AG04450 (cell line): Measurements from ENCODE around the gene RICTOR. TPM values are rescaled to one million over a fixed set of nuclear protein-coding genes. Genes with fewer than 3 reads are reported as not detected.

Source experiments
- CTCF ChIA-PET: fragments of 300-600, 350-600 bp; formaldehyde crosslinking; extraction: SDS; loops from one replicate; lab custom pipeline; 2022; ENCODE audit warnings: antibody characterized with exemption, inconsistent platforms; lab: Charles Lee
- POLR2A ChIA-PET: fragments of 350-600 bp; formaldehyde crosslinking; extraction: SDS; loops from one replicate; lab custom pipeline; 2021; ENCODE audit warnings: antibody characterized with exemption, inconsistent platforms; lab: Yijun Ruan, JAX
- DNase-seq: peaks from one replicate; pipeline ENCODE4 v3.0.0-alpha.2; 2011; ENCODE audit warnings: low read depth, low spot score
- H3K27ac ChIP-seq: one replicate; pipeline ENCODE4 v1.5.1; 2012; ENCODE audit warnings: low read depth, low read length, control low read depth
- H3K27me3 ChIP-seq: one replicate; pipeline ENCODE4 v1.6.0; 2012; ENCODE audit warnings: low read length; ENCODE audit not compliant: control insufficient read depth, insufficient read depth
- H3K4me3 ChIP-seq: 2 replicates; pipeline ENCODE4 v1.5.1; 2011; ENCODE audit warnings: mild to moderate bottlenecking, low read depth, low read length, control low read depth
- H3K9me3 ChIP-seq: 2 replicates; pipeline ENCODE4 v1.5.1; 2012; ENCODE audit warnings: low read length; ENCODE audit not compliant: control insufficient read depth, insufficient read depth
- CTCF ChIP-seq: IDR thresholded peaks from 2 replicates; pipeline ENCODE4 v1.5.1; 2011; ENCODE audit warnings: low read depth, low read length, control low read depth, inconsistent platforms
- polyA plus RNA-seq: library from polyadenylated mRNA; depleted of rRNA; stranded (reverse); fragments of >200 nt; gene quantifications from 2 replicates; pipeline ENCODE4 v1.2.3, GENCODE V29; 2011

The RICTOR gene
- polyA plus RNA-seq, 1 experiment: 15.6 TPM

DNA sequence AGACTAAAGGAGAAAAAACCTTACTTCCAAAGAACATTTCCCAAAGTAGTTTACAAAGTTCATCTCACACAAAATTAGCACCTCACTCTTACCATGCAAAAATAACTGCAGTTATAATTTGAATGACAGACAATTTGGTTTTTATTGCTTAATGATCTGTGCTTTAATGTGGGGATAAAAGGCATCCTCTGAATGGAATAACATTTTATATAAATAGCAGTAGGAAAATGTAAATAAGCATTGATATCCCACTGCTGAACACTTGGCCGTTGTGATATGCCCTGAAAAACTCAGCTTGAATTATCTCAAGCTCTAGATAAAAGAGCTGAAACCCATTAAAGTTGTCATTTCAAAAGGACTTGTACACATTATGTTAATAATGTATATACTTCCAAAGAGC, 135.2 kb downstream of the RICTOR start:
- ChIA-PET POLR2A (no interaction called here), CTCF (interaction anchor here (0.8 to 1.0 kb wide), 3 partner anchors 10 to 497 kb away, joined by 3 read pairs; no protein-coding TSS in a partner anchor)
- Histone ChIP-seq H3K27me3 (no peaks in the 10 kb centered on the region), H3K9me3 (no peaks in the 10 kb centered on the region), H3K27ac (no peak overlapping the region), H3K4me3 (no peak overlapping the region)
- no peak for TF ChIP-seq CTCF
- DNase-seq: no peak

DNA sequence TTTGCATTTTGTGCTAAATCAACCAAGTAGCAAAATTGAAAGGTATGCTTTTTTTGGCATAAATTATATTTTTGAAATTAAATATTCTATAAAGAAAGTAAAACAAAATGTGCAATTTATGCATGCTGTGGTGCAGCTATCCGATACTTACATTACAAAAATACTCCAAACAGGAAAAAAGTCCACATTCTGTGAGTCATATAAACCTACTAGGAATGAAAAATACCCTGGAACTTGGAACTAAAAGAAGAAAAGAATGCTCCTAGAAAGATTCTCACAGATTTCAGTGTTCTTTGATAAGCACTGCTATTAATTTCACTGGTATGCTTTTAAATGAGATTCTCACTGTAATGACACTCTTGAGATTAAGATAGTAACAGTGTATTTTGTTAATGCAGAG, 135.8 kb downstream of the RICTOR start:
- Histone ChIP-seq H3K4me3 (no peak overlapping the region), H3K9me3 (no peaks in the 10 kb centered on the region), H3K27ac (no peak overlapping the region), H3K27me3 (no peaks in the 10 kb centered on the region)
- TF ChIP-seq CTCF: no peak
- ChIA-PET POLR2A (no interaction called here), CTCF (interaction anchor here (0.8 to 1.0 kb wide), 4 partner anchors 10 to 555 kb away, joined by 3 to 5 read pairs (median 3); no protein-coding TSS in a partner anchor)
- DNase-seq: peak; percentile 4

- ChIA-PET CTCF (no interaction called here), POLR2A (no interaction called here)
- Histone ChIP-seq H3K4me3 (no peak overlapping the region), H3K27ac (no peak overlapping the region), H3K9me3 (no peaks in the 10 kb centered on the region), H3K27me3 (no peaks in the 10 kb centered on the region)
- TF ChIP-seq CTCF: no peak
- no peak for DNase-seq
Observed at GRCh38 chr5:38936269-38936668, 137.9 kb downstream of the RICTOR start.

GRCh38 chr5:38935437-38935836, 138.8 kb downstream of the RICTOR start:
- Histone ChIP-seq H3K27ac (no peak overlapping the region), H3K4me3 (no peak overlapping the region), H3K27me3 (no peaks in the 10 kb centered on the region), H3K9me3 (no peaks in the 10 kb centered on the region)
- no peak for TF ChIP-seq CTCF
- POLR2A ChIA-PET: no interaction called here
- no peak for DNase-seq
- CTCF ChIA-PET: no interaction called here

- no peak for DNase-seq
- no peak for TF ChIP-seq CTCF
- Histone ChIP-seq H3K27me3 (no peaks in the 10 kb centered on the region), H3K9me3 (no peaks in the 10 kb centered on the region), H3K27ac (no peak overlapping the region), H3K4me3 (no peak overlapping the region)
- ChIA-PET CTCF (interaction anchor here (0.8 kb wide), 1 partner anchor 11 kb away, joined by 3 read pairs; no protein-coding TSS in a partner anchor), POLR2A (no interaction called here)
Observed at GRCh38 chr5:38932854-38933408, 141.3 kb downstream of the RICTOR start.
